ENCODE data around the gene AKAP3.

GRCh38 chr12:4681732-4682131, 32.9 kb upstream of the AKAP3 start:
- TF ChIP-seq CTCF (IDR thresholded peaks at IDR 0.05) (no peak), POLR2A (IDR thresholded peaks at IDR 0.05) (no peak)

Data from thyroid gland (tissue), 4 donors.